ENCODE data around the gene ITGB2.

Gene ITGB2

DNA sequence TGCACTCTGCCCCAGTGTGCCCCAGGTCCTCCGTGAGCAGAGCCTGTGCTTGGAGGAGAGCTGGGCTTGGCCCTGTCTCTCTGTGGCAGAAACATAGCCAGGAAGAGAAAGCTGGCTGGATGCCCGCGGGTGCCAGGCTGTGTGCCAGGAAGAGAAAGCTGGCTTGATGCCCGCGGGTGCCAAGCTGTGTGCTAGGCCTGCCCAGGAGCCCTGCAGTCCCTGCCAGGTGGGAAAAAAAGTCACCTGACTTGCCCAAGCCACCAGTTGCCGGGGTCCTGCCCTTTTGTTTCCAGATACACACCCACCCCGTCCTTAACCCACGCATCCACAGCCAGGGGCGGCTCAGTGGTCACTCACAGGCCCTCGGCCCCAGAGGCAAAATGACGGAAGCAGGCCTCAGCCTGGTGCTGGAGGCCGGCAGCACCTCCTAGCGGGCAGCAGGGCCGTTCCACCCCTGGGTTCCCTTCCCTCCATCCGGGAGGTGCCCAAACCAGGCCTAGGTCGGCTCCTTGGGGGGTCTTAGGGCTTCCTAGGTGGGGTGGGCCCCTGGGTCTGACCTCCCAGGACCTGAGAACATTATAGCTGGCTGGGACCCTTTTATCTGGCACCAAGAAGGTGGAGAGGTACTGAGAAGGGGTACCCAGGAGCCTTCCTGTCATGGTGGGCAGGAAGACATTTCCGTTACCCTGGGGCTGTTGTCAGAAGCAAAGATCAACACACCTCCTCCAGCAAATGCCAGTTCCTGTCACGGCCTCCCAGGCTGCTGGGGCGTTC is 9.1 kb downstream of the ITGB2 start:
- DNase-seq (ENCODE audit: low read depth in 1 of 2, low spot score in 1 of 2) = peak; percentile 35

- no peak for DNase-seq (ENCODE audit: low read depth in 1 of 2, low spot score in 1 of 2)
Measured at GRCh38 chr21:44911068-44911383, 9.7 kb downstream of the ITGB2 start.

GRCh38 chr21:44910229-44911067 is 10.3 kb downstream of the ITGB2 start:
- DNase-seq (ENCODE audit: low read depth in 1 of 2, low spot score in 1 of 2) = no peak

DNA sequence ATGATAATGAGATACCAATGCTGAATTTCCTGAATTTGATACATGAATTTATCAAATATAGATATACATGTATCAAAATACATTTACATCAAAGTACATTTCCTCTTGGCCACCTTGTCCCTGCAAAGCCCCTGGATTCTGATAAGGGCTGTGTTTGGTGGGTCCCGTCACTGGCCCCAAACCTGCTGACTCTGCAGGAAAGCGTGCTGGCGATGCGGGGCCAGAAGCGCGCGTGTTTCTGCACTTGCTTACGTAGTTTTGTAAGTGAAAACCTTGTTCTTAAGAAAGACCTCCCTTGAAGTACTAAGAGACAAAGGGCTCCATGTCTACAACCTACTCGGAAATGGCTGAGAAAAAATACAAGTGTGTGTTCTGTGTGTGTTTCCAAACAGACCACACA is 11.0 kb downstream of the ITGB2 start:
- no peak for DNase-seq (ENCODE audit: low read depth in 1 of 2, low spot score in 1 of 2)

GRCh38 chr21:44908908-44909307 is 11.8 kb downstream of the ITGB2 start:
- no peak for DNase-seq (ENCODE audit: low read depth in 1 of 2, low spot score in 1 of 2)

- DNase-seq (ENCODE audit: low read depth in 1 of 2, low spot score in 1 of 2) = no peak
Measured at GRCh38 chr21:44907966-44908895, 12.5 kb downstream of the ITGB2 start.

DNA sequence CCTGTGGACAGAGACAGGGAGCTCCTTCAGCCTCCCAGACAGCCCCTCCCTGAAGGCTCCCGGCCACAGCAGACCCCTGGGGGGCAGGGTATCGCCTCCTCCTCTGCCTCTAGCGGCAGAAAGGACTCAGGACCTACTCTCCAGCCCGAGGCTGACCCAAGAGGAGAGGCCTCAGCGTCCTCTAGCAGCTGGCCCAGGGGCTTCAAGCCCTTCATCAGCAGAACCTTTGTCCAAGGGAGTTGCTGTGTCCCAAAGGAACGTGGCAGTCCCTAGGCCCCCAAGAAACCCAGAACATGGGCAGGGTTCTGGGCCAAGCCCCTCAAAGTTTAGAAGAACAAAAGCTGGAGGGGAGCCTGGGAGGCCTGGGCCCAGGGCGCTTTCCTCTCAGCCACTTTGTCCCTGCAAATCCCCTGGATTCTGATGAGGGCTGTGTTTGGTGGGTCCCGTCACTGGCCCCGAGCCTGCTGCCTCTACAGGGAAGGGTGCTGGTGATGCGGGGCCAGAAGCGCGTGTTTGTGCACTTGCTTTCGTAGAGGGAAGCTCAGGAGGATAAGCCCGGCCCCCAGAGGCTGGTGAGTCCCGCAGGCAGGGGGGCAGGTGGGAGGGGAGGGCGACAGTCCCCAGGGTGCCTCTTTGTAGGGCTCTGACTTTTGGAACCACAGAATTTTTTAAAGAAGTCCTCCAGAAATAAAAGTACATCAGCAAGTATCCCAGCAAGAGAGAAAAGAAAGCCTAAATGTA is 13.3 kb downstream of the ITGB2 start:
- no peak for DNase-seq (ENCODE audit: low read depth in 1 of 2, low spot score in 1 of 2)

DNA sequence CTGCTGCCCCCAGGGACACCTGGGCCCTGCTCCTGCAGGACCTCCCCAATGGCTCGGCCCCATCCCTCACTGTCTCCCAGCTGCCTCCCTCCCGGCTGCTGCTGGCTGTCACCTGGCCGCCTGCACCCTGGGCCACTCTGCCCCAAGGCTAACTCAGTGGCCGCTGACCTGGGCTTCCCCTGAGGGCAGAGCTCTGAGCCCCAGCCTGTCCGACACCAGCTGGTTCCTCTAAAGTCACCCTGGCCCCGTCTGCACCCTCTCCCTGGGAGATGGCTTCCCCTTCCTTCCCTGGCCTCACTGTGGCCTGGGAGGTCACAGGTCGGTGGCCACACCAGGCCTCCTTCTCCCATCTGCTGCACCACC is 15.0 kb downstream of the ITGB2 start:
- DNase-seq (ENCODE audit: low read depth in 1 of 2, low spot score in 1 of 2) = no peak

- DNase-seq (ENCODE audit: low read depth in 1 of 2, low spot score in 1 of 2) = no peak
Measured at GRCh38 chr21:44905016-44905727, 15.5 kb downstream of the ITGB2 start.

GRCh38 chr21:44904141-44904923 is 16.4 kb downstream of the ITGB2 start:
- DNase-seq (ENCODE audit: low read depth in 1 of 2, low spot score in 1 of 2) = no peak

DNA sequence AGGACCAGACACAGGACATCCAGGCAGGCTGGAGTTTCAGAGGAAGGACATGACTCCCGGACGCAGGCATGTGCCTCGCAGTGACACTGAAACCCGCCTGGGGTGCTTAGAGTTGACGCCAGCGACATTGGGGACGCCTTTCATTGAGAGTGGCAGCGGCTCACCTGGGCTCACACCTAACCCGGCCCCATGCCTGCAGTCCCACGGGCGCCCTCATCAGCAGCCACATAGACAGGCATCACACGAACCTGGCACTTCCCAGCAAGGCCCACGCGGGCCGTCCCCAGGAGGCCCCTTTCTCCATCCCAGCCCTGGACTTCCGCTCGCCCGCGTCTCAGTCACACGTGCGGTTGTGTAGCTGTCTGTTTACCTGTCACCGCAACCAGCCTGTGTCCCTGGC is 17.0 kb downstream of the ITGB2 start:
- no peak for DNase-seq (ENCODE audit: low read depth in 1 of 2, low spot score in 1 of 2)

DNA sequence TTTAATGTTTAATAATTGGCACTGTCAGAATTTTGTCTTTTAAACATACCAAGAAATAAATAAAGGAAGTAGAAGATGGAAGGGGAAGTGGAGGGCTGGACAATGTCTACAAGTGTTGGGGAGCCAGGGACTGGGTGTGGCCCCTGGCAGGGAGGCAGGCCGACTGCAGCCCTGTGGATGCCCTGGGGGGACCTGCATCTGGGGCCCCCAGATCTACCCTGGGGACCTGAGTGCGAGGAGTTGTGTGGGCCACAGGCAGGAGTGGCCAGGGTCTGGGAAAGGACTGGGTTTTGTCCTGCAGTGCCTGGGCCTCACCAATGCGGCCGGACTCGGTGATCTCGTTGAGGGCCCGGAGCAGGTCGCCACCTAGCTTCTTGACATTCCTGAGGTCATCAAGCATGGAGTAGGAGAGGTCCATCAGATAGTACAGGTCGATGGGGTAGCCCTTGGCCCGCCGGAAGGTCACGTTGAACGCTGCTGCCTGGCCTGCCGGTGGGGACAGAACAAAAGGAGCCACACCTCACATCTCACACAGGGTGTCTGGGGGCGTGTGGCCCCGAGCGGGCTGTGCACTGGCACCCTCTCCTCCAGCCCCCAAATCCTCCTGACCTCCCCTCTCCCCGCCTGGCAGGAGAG is 17.5 kb downstream of the ITGB2 start:
- DNase-seq (ENCODE audit: low read depth in 1 of 2, low spot score in 1 of 2) = no peak

DNA sequence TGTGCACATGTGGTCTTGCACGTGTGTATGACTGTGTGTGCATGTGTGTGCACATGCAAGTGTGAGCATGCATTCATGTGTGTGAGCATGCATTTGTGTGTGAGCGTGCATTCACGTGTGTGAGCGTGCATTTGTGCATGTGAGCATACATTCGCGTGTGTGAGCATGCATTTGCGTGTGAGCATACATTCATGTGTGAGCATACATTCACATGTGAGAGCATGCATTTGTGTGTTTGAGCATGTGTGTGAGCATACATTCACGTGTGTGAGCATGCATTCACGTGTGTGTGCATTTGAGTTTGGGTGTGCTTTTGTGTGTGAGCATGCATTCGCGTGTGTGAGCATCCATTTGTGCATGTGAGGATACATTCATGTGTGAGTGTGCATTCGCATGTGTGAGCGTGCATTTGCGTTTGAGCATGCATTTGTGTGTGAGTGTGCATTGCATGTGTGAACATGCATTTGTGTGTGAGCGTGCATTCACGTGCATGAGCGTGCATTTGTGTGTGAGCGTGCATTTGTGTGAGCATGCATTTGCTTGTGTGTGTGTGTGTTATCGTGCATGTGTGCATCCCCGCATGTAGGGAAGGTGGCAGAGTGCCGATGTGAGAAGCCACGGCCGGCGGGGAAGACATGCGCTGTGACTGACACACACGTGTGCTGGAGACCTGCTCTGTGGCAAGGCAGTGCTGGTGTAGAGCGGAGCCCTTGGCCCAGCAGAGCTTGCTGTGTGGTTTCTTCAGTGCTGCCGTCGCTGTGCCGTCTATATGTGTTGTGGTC is 18.2 kb downstream of the ITGB2 start:
- no peak for DNase-seq (ENCODE audit: low read depth in 1 of 2, low spot score in 1 of 2)

- DNase-seq (ENCODE audit: low read depth in 1 of 2, low spot score in 1 of 2) = no peak
Measured at GRCh38 chr21:44901391-44902074, 19.2 kb downstream of the ITGB2 start.

DNA sequence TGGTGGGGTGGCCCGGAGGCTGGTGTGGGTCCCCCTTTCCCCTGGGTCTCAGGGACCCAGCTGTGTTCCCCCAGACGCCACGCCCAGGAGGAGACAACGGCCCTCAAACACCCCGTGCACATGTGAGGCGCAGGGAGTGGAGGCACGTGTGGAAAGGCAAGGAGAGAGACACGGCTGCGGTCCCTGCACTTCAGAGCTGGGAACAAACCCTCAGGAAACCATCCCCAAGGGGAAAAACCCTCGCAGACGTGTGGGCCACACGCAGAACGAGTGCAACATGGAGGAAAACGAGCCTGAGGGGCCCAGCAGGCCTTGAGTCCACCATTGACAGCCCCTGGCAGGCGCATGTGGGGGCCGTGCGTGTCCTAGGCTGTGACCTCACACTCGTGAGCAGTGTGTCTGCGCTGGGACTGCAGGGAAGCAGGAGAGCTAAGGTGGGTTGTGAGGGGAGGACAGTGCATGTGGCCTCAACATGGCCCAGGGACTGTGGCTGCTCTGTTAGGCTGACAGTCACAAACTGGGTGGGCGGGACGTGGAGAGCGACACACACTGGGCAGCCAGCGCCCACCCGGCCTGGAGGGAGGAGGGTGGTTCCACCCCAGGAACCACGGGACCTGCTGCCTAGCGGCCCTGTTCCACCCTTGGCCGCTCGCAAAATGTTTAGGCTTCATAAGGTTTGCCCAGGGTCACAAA is 20.0 kb downstream of the ITGB2 start:
- no peak for DNase-seq (ENCODE audit: low read depth in 1 of 2, low spot score in 1 of 2)

- no peak for DNase-seq (ENCODE audit: low read depth in 1 of 2, low spot score in 1 of 2)
Measured at GRCh38 chr21:44899768-44900558, 20.7 kb downstream of the ITGB2 start.

Data from stimulated activated CD4-positive, alpha-beta T cell treated with anti-CD3 and anti-CD28 coated beads, Interleukin-15, amount 100 ng/mL, for 1 hour (primary cell).